K562 (cell line): ENCODE data around the gene MATN1. TPM values are rescaled to one million over a fixed set of nuclear protein-coding genes. Genes with fewer than 3 reads are reported as not detected.
A peak's percentile ranks its signal among the peaks of the same experiment; 100 is the strongest.

Experiments used
- ATF2 ChIP-seq: sonication (generic); formaldehyde crosslinking; IDR thresholded peaks from 2 replicates; pipeline ENCODE4 v1.8.1; 2022; ENCODE audit warnings: missing genetic modification reagents
- BHLHE40 ChIP-seq: IDR thresholded peaks from 2 replicates; pipeline ENCODE4 v1.6.1; 2011; ENCODE audit warnings: low read length, improper control_type of control experiment
- COPS2 ChIP-seq: fragments of 450-650 bp; conservative IDR thresholded peaks from 2 replicates; pipeline ENCODE4 v1.6.1; 2016; ENCODE audit warnings: mild to moderate bottlenecking, moderate library complexity
- MED1 ChIP-seq: sonication (generic); formaldehyde crosslinking; IDR thresholded peaks from 2 replicates; pipeline ENCODE4 v1.8.1; 2023; ENCODE audit warnings: missing genetic modification reagents, borderline replicate concordance
- MEF2A ChIP-seq: IDR thresholded peaks from 2 replicates; pipeline ENCODE4 v1.6.1; 2011; ENCODE audit warnings: low read depth, mild to moderate bottlenecking, low read length, moderate library complexity; ENCODE audit not compliant: control insufficient read depth
- POLR2A ChIP-seq: fragments of 450-650 bp; conservative IDR thresholded peaks from 2 replicates; pipeline ENCODE4 v1.6.1; 2016
- PRDM10 ChIP-seq: fragments of 450-650 bp; IDR thresholded peaks from 2 replicates; pipeline ENCODE4 v1.6.1; 2018; ENCODE audit not compliant: partially characterized antibody
- SNRNP70 ChIP-seq: fragments of 200-400 bp; formaldehyde crosslinking; optimal IDR thresholded peaks from 2 replicates; pipeline ENCODE3; 2017; ENCODE audit warnings: low read depth, low read length
- SRSF1 ChIP-seq: fragments of 200-400 bp; formaldehyde crosslinking; IDR thresholded peaks from 2 replicates; pipeline ENCODE4 v1.6.1; 2017; ENCODE audit warnings: mild to moderate bottlenecking, low read depth, low read length, moderate library complexity
- THRAP3 ChIP-seq: fragments of 450-650 bp; IDR thresholded peaks from 2 replicates; pipeline ENCODE4 v1.6.1; 2016; ENCODE audit warnings: mild to moderate bottlenecking, inconsistent platforms, borderline replicate concordance
- ZNF134 ChIP-seq: fragments of 250-450 bp; sonication (Bioruptor Pico); conservative IDR thresholded peaks from 2 replicates; pipeline ENCODE4 v1.4.0; 2020
- ZNF140 ChIP-seq: fragments of 250-450 bp; sonication (Bioruptor Pico); IDR thresholded peaks from 2 replicates; pipeline ENCODE4 v1.8.0; 2021; ENCODE audit warnings: moderate library complexity, mild to moderate bottlenecking, inconsistent platforms
- ZNF398 ChIP-seq: fragments of 250-450 bp; sonication (Bioruptor Pico); IDR thresholded peaks from 2 replicates; pipeline ENCODE4 v1.8.0; 2021; ENCODE audit warnings: moderate library complexity, mild to moderate bottlenecking, inconsistent platforms
- polyA plus RNA-seq, 8 experiments: library from polyadenylated mRNA; depleted of rRNA in 4 of 8; stranded (reverse) in 5 of 8; unstranded in 3 of 8; fragments of >200 nt; fragmentation: Nextera tagmentation in 2 of 8; fragmentation: Illumina TruSeq in 1 of 8; extraction: Ambion mirVana in 2 of 8; extraction: Trizol in 1 of 8; gene quantifications; 2 replicates each; pipeline versions ENCODE4 v1.2.1 to v1.2.3, GENCODE V29; 2011 to 2014; ENCODE audit warnings: inconsistent platforms in 1 of 8, missing spikeins in 1 of 8
- total RNA-seq, 7 experiments: library from RNA; depleted of rRNA in 6 of 7; stranded (reverse); fragments of >200 nt in 6 of 7; fragmentation: Illumina TruSeq in 2 of 7; extraction: Trizol in 2 of 7; gene quantifications; 2 replicates each; pipeline versions ENCODE4 v1.2.1 to v1.2.3, GENCODE V29; 2011 to 2021; ENCODE audit warnings: low replicate concordance in 1 of 7

MATN1 gene
- total and polyA plus RNA-seq, 9 of the 15 experiments (the other 6 are each of a cell fraction or from before 2014, with no cell fraction given) = 0.10 to 2.3 (median 1.2) TPM

GRCh38 chr1:30718636-30719405 lies 4.6 kb downstream of the MATN1 start (continued):
- TF ChIP-seq SRSF1 (no peak), THRAP3 (no peak), ZNF140 (CRISPR knock-in tag) (no peak), MEF2A (no peak), ZNF134 (peak; percentile 54; the same call in 1 of the 2 replicates), POLR2A (peak; percentile 95), BHLHE40 (peak; percentile 27; the same call in 1 of the 2 replicates), MED1 (CRISPR knock-in tag) (no peak; the same call in 1 of the 2 replicates), ATF2 (CRISPR knock-in tag) (no peak), SNRNP70 (no peak), COPS2 (no peak), PRDM10 (peak; percentile 21), ZNF398 (no peak)
- TF ChIP-seq, all 486 proteins: peak for 235
